Measurements from ENCODE around the gene ZNF181.

ZNF181 gene

GRCh38 chr19:34744896-34745690 is 11.1 kb downstream of the ZNF181 start:
- in situ Hi-C loops (cut with HindIII; ENCODE audit: low sequenced_read_pairs), result no loop called here

GRCh38 chr19:34757441-34757840 is 23.4 kb downstream of the ZNF181 start:
- in situ Hi-C loops (cut with HindIII; ENCODE audit: low sequenced_read_pairs), result no loop called here

GRCh38 chr19:34759218-34759917 is 25.3 kb downstream of the ZNF181 start:
- in situ Hi-C loops (cut with HindIII; ENCODE audit: low sequenced_read_pairs), result no loop called here

- in situ Hi-C loops (cut with HindIII; ENCODE audit: low sequenced_read_pairs), result no loop called here
Observed at GRCh38 chr19:34766386-34766785, 32.3 kb downstream of the ZNF181 start.

GRCh38 chr19:34767951-34768350 is 33.9 kb downstream of the ZNF181 start:
- in situ Hi-C loops (cut with HindIII; ENCODE audit: low sequenced_read_pairs), result no loop called here

GRCh38 chr19:34772697-34773554 is 38.9 kb downstream of the ZNF181 start, which contains the start of gene ZNF599:
Gene ZNF599, minus strand, starts transcription at chr19:34773215. Its CDS starts 374 bp downstream, at chr19:34772841.
- in situ Hi-C loops (cut with HindIII; ENCODE audit: low sequenced_read_pairs), result no loop called here

- in situ Hi-C loops (cut with HindIII; ENCODE audit: low sequenced_read_pairs), result no loop called here
Observed at GRCh38 chr19:34773555-34773864, 39.5 kb downstream of the ZNF181 start.

GRCh38 chr19:34774857-34775256 is 40.8 kb downstream of the ZNF181 start:
- in situ Hi-C loops (cut with HindIII; ENCODE audit: low sequenced_read_pairs), result loop anchor here (5.0 kb wide), 2 partner anchors 47 to 88 kb away; no protein-coding TSS in a partner anchor

GRCh38 chr19:34778342-34778741 is 44.3 kb downstream of the ZNF181 start:
- in situ Hi-C loops (cut with HindIII; ENCODE audit: low sequenced_read_pairs), result loop anchor here (5.0 kb wide), 2 partner anchors 44 to 91 kb away; no protein-coding TSS in a partner anchor

GRCh38 chr19:34779652-34780051 is 45.6 kb downstream of the ZNF181 start:
- in situ Hi-C loops (cut with HindIII; ENCODE audit: low sequenced_read_pairs), result loop anchor here (5.0 kb wide), 2 partner anchors 43 to 92 kb away; no protein-coding TSS in a partner anchor

- in situ Hi-C loops (cut with HindIII; ENCODE audit: low sequenced_read_pairs), result no loop called here
Observed at GRCh38 chr19:34786236-34786635, 52.2 kb downstream of the ZNF181 start.

- in situ Hi-C loops (cut with HindIII; ENCODE audit: low sequenced_read_pairs), result no loop called here
Observed at GRCh38 chr19:34787059-34787824, 53.2 kb downstream of the ZNF181 start.

- in situ Hi-C loops (cut with HindIII; ENCODE audit: low sequenced_read_pairs), result no loop called here
Observed at GRCh38 chr19:34788074-34788473, 54.0 kb downstream of the ZNF181 start.

GRCh38 chr19:34793565-34793964 is 59.5 kb downstream of the ZNF181 start:
- in situ Hi-C loops (cut with HindIII; ENCODE audit: low sequenced_read_pairs), result no loop called here

- in situ Hi-C loops (cut with HindIII; ENCODE audit: low sequenced_read_pairs), result no loop called here
Observed at GRCh38 chr19:34794066-34794960, 60.3 kb downstream of the ZNF181 start.
